ENCODE results near the gene FRMD1.

FRMD1 gene

GRCh38 chr6:168012431-168013249 is 66.4 kb downstream of the FRMD1 start:
- DNase-seq (ENCODE audit: extremely low read depth, low read depth): no peak
- H3K4me3 ChIP-seq (replicated peaks; ENCODE audit: low read depth, low read length): no peak overlapping the region
- TF ChIP-seq CTCF (IDR thresholded peaks at IDR 0.05; ENCODE audit: low read depth, low read length, missing control alignments): no peak

- TF ChIP-seq CTCF (IDR thresholded peaks at IDR 0.05; ENCODE audit: low read depth, low read length, missing control alignments): no peak
Measured at GRCh38 chr6:168011291-168011690, 67.7 kb downstream of the FRMD1 start.

GRCh38 chr6:168009331-168009730 is 69.7 kb downstream of the FRMD1 start:
- no peak overlapping the region for H3K4me3 ChIP-seq (replicated peaks; ENCODE audit: low read depth, low read length)
- no peak for DNase-seq (ENCODE audit: extremely low read depth, low read depth)
- no peak for TF ChIP-seq CTCF (IDR thresholded peaks at IDR 0.05; ENCODE audit: low read depth, low read length, missing control alignments)

More at GRCh38 chr6:168011291-168011690, 67.7 kb downstream of the FRMD1 start:
- no peak overlapping the region for H3K4me3 ChIP-seq (replicated peaks; ENCODE audit: low read depth, low read length)
- DNase-seq (ENCODE audit: extremely low read depth, low read depth): no peak

- no peak overlapping the region for H3K4me3 ChIP-seq (replicated peaks; ENCODE audit: low read depth, low read length)
- TF ChIP-seq CTCF (IDR thresholded peaks at IDR 0.05; ENCODE audit: low read depth, low read length, missing control alignments): no peak
- peak; percentile 96 for DNase-seq (ENCODE audit: extremely low read depth, low read depth)
Measured at GRCh38 chr6:168007592-168008338, 71.2 kb downstream of the FRMD1 start.

- no peak overlapping the region for H3K4me3 ChIP-seq (replicated peaks; ENCODE audit: low read depth, low read length)
- no peak for TF ChIP-seq CTCF (IDR thresholded peaks at IDR 0.05; ENCODE audit: low read depth, low read length, missing control alignments)
- no peak for DNase-seq (ENCODE audit: extremely low read depth, low read depth)
Measured at GRCh38 chr6:168005796-168006195, 73.2 kb downstream of the FRMD1 start.

GRCh38 chr6:168004945-168005344 is 74.1 kb downstream of the FRMD1 start:
- no peak for DNase-seq (ENCODE audit: extremely low read depth, low read depth)
- no peak overlapping the region for H3K4me3 ChIP-seq (replicated peaks; ENCODE audit: low read depth, low read length)
- no peak for TF ChIP-seq CTCF (IDR thresholded peaks at IDR 0.05; ENCODE audit: low read depth, low read length, missing control alignments)

Measured in HFF-Myc (cell line).